Measurements from ENCODE around the gene ZNF423.

ZNF423 gene

GRCh38 chr16:49643429-49644144 is 212.3 kb downstream of the ZNF423 start:
- no peak for TF ChIP-seq JUND (IDR thresholded peaks at IDR 0.05; ENCODE audit: low read depth)
- no peak for DNase-seq (ENCODE audit: low read depth in 1 of 2, low spot score in 1 of 2)
- in situ Hi-C loops (cut with HindIII; ENCODE audit: low pct_unique_long_range_greater_than_20kb, low sequenced_read_pairs): no loop called here

GRCh38 chr16:49641250-49641649 is 214.7 kb downstream of the ZNF423 start:
- in situ Hi-C loops (cut with HindIII; ENCODE audit: low pct_unique_long_range_greater_than_20kb, low sequenced_read_pairs): no loop called here
- no peak for TF ChIP-seq JUND (IDR thresholded peaks at IDR 0.05; ENCODE audit: low read depth)
- DNase-seq (ENCODE audit: low read depth in 1 of 2, low spot score in 1 of 2): no peak

- TF ChIP-seq JUND (IDR thresholded peaks at IDR 0.05; ENCODE audit: low read depth): no peak
- DNase-seq (ENCODE audit: low read depth in 1 of 2, low spot score in 1 of 2): no peak
- in situ Hi-C loops (cut with HindIII; ENCODE audit: low pct_unique_long_range_greater_than_20kb, low sequenced_read_pairs): no loop called here
Measured at GRCh38 chr16:49640581-49640980, 215.3 kb downstream of the ZNF423 start.

- in situ Hi-C loops (cut with HindIII; ENCODE audit: low pct_unique_long_range_greater_than_20kb, low sequenced_read_pairs): no loop called here
- DNase-seq (ENCODE audit: low read depth in 1 of 2, low spot score in 1 of 2): no peak
- no peak for TF ChIP-seq JUND (IDR thresholded peaks at IDR 0.05; ENCODE audit: low read depth)
Measured at GRCh38 chr16:49639739-49640431, 216.0 kb downstream of the ZNF423 start.

GRCh38 chr16:49638673-49639610 is 217.0 kb downstream of the ZNF423 start:
- no peak for TF ChIP-seq JUND (IDR thresholded peaks at IDR 0.05; ENCODE audit: low read depth)
- no peak for DNase-seq (ENCODE audit: low read depth in 1 of 2, low spot score in 1 of 2)
- in situ Hi-C loops (cut with HindIII; ENCODE audit: low pct_unique_long_range_greater_than_20kb, low sequenced_read_pairs): no loop called here

- no peak for DNase-seq (ENCODE audit: low read depth in 1 of 2, low spot score in 1 of 2)
- TF ChIP-seq JUND (IDR thresholded peaks at IDR 0.05; ENCODE audit: low read depth): no peak
- in situ Hi-C loops (cut with HindIII; ENCODE audit: low pct_unique_long_range_greater_than_20kb, low sequenced_read_pairs): no loop called here
Measured at GRCh38 chr16:49637933-49638672, 217.8 kb downstream of the ZNF423 start.

- in situ Hi-C loops (cut with HindIII; ENCODE audit: low pct_unique_long_range_greater_than_20kb, low sequenced_read_pairs): no loop called here
- no peak for DNase-seq (ENCODE audit: low read depth in 1 of 2, low spot score in 1 of 2)
- no peak for TF ChIP-seq JUND (IDR thresholded peaks at IDR 0.05; ENCODE audit: low read depth)
Measured at GRCh38 chr16:49637511-49637910, 218.4 kb downstream of the ZNF423 start.

GRCh38 chr16:49636608-49637007 is 219.3 kb downstream of the ZNF423 start:
- in situ Hi-C loops (cut with HindIII; ENCODE audit: low pct_unique_long_range_greater_than_20kb, low sequenced_read_pairs): no loop called here
- DNase-seq (ENCODE audit: low read depth in 1 of 2, low spot score in 1 of 2): no peak
- no peak for TF ChIP-seq JUND (IDR thresholded peaks at IDR 0.05; ENCODE audit: low read depth)

- in situ Hi-C loops (cut with HindIII; ENCODE audit: low pct_unique_long_range_greater_than_20kb, low sequenced_read_pairs): no loop called here
- TF ChIP-seq JUND (IDR thresholded peaks at IDR 0.05; ENCODE audit: low read depth): no peak
Measured at GRCh38 chr16:49635591-49636581, 220.0 kb downstream of the ZNF423 start.

GRCh38 chr16:49635009-49635350 is 220.9 kb downstream of the ZNF423 start:
- no peak for TF ChIP-seq JUND (IDR thresholded peaks at IDR 0.05; ENCODE audit: low read depth)
- in situ Hi-C loops (cut with HindIII; ENCODE audit: low pct_unique_long_range_greater_than_20kb, low sequenced_read_pairs): no loop called here
- DNase-seq (ENCODE audit: low read depth in 1 of 2, low spot score in 1 of 2): no peak

More at GRCh38 chr16:49635591-49636581, 220.0 kb downstream of the ZNF423 start:
- DNase-seq (ENCODE audit: low read depth in 1 of 2, low spot score in 1 of 2): no peak

Measured in T47D (cell line).